Endometrial microvascular endothelial cells (primary cell): ENCODE data around the gene GRIK1. TPM values are rescaled to one million over a fixed set of nuclear protein-coding genes. Genes with fewer than 3 reads are reported as not detected.

ENCODE experiments used
- in situ Hi-C: cut with HindIII; loops from 2 replicates; pipeline ENCODE4 v1.10.0; 2017; ENCODE audit warnings: low sequenced_read_pairs, low pct_unique_long_range_greater_than_20kb; ENCODE audit errors: inconsistent ontology term
- total RNA-seq: library from RNA; depleted of rRNA; stranded (reverse); fragments of >200 nt; gene quantifications from one replicate; pipeline ENCODE4 v1.2.3, GENCODE V29; 2015; ENCODE audit errors: inconsistent ontology term

The GRIK1 gene
- total RNA-seq, 1 donor from 2014 or later, result not detected

DNA sequence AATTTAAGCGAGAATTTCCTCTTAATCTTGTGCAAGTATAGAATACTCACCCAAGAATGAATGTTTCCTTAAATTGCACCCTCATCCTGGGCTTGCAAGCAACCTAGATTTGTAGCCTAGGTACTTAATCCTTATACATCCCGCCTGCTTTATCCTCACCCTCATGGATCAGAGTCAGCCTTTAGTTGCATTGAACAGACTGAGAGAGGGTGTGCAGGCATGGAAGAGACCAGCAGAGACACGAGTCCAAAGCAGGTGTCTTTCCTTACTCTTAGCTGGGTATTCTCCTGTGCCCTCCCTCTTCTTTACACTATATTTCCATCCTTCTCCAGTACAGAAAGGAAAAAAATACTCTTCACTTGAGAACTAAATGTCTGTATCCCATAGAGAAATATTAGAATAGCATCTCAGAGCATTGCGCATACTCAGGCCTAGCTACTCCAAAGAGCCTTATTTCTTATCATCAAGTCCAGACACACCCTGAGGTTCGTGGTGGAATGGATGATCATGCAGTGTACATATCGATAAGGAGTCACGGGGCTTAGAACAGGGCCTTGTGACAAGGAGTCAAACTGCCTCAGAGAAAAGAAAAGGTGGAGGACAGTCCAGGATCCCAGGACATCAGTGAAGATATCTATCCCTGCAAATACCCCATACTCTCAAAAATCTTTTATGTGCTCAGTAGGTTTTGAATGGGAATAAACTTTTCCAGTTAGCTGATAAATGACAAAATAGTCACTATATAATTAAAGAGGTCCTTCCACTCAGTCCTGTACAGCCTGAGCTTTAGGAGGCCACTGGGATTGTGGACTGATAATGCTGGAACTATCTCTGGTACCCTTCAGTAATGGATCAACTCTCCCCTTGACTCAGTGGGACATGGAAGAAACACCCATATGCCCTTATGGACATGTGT lies 297.9 kb downstream of the GRIK1 start:
- in situ Hi-C loops, result no loop called here

DNA sequence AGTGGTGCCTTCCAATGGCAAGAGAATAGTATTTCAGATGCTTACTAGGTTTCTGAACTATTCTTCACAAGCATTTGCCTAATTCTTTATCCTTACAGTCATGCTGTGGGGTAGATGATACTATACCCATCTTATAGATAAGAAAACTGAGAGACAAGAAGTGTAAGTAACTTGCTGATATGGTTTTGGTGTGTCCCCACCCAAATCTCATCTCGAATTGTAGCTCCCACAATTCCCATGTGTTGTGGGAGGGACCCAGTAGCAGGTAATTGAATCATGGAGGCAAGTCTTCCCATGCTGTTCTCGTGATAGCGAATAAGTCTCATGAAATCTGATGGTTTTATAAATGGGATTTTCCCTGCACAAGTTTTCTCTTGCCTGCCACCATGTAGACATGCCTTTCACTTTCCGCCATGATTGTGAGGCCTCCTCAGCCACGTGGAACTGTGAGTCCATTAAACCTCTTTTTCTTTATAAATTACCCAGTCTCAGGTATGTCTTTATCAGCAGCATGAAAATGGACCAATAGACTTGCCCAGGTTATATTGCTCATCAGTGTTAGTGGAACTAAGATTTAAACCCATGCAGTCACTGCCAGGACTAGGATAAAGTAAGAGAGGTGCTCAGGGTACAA lies 298.7 kb downstream of the GRIK1 start:
- in situ Hi-C loops, result no loop called here

DNA sequence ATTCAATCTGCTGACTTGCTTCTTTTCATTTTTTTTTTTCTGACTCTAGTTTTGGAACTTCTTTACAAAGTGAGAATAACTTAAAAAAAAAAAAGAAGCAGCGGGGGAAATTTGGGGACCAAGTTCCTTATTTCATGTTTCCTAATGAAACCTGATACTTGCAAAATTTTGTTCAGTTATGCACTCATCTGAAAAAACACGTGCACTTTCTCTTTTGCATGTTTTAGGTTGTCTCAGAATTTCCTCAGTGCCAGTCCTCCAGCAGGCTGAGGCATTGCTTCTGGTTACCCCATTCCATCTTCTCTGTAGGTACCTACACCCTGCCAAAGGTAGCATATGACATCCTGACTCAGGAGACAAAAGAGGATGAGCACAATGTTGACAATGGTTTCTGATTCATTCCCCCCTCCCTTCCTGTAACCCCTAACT lies 299.7 kb downstream of the GRIK1 start:
- in situ Hi-C loops, result no loop called here

DNA sequence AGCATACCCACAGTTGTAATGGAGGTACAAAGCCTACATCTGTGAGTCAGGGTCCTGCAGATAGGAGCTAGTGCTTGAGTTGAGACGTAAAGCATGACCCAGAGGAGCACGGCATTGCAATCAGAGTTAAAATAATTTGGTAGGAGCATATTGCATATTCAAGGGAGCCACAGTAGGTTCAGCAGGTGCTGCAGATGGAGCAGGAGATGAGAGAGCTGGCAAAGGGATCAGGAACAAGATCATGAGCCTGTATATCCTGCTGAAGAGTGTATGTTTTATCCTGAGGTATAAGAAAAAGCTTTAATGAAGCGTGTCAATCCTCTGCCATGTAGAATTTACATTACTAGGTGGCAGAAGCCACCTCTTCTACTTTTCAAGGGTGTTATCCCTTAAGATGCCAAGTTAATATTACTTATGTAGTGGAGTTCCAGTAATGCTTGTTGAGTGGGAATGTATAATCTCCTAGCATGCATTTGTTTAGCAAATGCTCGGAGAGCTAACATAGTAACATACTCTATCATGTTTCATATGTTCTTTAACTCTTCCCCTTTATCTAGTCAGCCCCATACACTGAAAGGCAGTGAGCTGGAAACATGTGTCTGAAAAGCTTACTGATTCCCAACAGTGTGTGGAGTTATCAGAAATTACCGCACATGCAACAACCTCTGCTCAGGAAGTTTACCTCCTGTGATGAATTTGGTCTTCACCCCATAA lies 300.3 kb downstream of the GRIK1 start:
- in situ Hi-C loops, result no loop called here

DNA sequence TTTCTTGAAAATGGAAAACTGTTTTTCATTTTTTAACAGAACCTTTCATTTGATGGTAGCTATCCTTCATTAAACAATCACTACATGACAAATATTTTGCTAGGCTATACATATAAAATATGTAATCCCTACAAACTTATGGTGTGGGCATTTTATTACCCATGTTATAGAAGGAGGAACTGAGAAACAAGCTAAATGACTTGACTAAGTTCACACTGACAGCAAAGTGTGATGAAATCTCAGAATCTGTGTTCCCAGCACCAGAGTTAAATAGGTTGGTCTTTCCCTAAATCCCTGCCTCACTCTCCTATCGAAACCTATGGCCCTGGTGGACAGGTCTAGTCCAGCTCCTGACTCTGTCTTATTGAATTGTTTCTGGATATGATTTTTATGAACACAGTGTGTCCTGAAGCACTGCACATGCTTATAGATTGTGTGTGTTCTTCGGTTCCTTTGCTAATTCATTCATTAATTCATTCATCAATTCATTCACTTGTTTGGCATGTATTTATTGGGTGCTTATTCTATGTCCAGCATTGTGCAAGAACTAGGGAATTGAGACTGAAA lies 301.0 kb downstream of the GRIK1 start:
- in situ Hi-C loops, result no loop called here

DNA sequence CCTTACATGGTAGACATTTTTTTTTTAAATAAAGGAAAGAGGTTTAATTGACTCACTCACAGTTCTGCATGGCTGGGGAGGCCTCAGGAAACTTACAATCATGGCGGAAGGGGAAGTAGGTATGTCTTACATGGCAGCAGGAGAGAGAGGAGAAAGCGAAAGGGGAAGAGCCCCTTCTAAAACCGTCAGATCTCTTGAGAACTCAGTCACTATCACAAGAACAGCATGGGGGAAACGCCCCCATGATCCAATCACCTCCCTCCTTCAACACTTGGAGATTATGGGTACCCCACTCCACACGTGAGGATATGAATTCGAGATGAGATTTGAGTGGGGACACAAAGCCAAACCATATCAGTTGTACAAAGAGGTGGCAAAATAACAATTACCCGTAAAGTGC lies 301.7 kb downstream of the GRIK1 start:
- in situ Hi-C loops, result no loop called here

DNA sequence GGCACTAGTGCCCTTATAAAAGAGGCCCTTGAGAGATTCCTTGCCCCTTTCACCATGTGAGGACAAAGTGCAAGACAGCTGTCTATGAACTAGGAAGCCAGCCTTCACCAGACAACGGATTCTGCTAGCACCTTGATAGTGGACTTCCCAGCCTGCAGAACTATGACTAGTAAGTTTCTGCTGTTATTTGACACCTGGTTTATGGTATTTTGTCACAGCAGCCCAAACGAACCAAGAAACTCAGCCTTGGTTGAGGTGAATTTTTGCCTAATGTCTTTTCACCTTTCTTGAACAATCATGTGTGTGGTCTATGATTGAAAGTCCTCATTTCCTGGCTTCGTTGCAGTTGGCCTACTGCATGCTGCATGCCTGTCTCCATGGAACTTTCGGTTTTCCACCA lies 302.2 kb downstream of the GRIK1 start:
- in situ Hi-C loops, result no loop called here

DNA sequence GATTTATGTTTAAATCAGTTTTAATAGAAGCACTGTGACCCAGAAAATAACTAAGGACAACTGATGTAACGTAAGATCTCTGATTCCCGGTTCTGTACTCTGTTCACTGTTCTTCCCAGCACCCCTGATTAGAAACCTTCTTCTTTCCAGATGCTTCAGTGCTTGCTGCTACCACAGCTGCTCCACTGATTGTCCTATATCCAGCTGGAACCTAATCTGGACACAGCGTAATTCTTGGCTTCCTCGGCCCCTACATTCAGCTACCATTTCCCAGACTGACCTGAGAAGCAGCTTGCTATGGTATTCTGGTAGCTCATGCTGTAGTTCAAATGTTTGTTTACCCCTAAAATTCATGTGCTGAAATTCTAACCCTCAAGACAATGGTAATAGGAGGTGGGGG lies 302.7 kb downstream of the GRIK1 start:
- in situ Hi-C loops, result no loop called here

DNA sequence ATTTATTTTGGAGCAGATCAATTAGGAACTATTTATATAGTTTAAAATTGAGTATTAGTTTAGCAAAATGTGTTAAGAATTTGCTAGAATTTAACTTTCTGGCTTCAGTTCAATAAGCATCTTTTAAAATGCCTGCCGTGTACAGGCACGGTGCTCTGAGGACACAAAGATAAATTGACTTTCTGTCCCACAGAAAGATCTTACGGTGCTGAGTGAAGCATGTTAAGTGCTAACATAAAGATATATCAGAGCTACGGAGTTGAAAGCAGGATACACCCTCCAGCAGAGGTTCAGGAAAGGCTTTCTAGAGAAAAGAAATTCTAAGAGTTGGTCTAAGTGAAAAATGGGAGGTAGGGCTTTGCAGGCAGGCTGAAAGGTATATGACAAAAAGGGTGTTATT lies 305.4 kb downstream of the GRIK1 start:
- in situ Hi-C loops, result no loop called here

DNA sequence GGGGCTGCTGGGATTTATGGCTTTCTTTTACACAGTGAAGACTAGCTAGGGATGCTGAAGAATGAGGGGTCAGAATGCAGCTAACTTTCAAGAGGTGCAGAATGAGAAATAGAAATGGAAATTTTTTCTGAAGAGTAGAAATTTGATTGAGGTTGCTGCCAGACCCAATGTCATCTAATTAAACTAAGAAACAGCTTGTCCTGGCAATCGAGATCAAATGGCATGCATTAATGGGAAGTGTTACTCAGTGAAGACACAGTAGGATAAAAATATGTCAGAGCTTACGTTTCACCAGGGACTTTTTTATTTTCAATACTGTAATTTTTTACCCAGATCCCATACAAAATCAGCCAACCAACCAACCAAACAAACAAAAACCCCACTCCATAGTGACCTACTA lies 306.0 kb downstream of the GRIK1 start:
- in situ Hi-C loops, result no loop called here

DNA sequence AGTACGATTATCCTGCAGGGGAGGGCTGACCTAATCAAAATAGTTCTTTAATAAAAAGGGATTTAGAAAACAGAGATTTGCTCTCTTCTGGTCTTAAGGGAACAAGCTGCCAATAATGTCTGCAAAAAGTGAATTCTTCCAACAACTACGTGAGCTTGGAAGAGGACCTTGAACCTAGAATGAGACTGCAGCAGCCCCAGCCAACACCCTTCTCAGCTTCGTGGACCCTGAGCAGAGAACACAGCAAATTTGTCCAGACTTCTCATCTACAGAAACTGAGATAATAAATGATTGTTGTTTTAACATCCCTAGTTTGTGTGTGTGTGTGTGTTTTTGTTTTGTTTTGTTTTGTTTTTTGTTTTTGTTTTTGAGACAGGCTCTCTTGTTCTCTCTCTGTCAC lies 309.4 kb downstream of the GRIK1 start:
- in situ Hi-C loops, result no loop called here

DNA sequence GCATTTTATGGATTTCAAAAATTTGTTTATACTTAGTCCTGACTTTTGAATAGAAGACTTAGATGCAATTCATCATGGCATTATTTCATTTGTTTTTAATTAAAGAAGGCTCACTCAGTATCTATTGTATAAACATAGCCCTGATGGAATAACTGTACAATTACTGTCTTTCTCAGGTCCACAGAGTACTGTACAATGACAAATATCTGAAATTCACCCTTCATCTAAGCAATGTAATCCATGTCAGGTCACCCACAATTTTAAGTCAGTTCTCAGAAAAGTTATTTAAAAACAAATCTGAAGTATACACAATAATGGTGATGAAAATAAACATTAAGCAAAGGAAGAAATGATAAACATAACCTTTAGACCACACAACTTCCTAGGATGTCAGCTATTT lies 311.9 kb downstream of the GRIK1 start:
- in situ Hi-C loops, result no loop called here

DNA sequence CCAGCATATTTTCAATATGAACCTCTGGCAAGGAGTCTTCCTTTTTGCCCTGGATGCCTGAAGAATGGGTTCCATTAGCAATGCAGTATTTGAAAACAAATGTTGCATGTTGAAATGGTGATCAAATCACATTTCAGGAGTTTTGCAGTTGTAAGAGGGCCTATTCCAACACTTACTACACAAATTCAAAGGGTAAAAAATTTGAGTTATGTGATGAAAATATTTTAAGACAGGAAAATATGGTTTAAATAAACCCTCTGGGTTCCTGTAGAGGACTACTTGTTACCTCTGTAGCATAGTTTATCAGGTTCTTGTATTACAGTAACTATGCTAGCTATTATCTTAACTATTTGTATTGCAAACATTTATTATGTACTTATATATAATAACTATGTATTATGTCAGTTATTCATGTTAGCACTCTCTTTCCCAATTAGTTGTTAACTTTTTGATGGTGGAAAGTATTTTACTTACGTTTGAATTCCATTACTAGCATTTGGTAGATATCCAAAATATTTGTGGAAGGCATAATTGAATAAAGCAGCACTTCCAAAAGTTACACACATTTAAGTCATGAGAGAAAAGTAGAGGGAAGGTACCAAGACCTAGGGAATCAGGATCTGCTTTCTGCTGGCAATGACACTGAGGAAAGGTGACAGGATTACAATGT lies 312.9 kb downstream of the GRIK1 start:
- in situ Hi-C loops, result no loop called here

DNA sequence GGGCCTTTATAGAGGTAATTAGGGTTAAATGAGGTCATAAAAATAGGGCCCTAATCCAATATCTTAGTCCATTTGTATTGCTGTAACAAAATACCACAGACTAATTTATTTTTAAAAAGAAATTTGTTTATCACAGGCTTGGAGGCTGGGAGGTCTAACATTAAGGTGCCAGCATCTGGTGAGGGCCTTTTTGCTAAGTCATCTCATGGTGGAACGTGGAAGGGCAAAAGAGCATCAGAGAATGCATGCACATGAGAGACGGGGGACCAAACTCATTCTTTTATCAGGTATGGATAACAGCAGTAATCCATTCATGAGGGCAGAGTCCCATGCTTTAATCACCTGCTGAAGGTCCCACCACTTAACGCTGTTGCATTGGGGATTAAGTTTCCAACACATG lies 313.8 kb downstream of the GRIK1 start:
- in situ Hi-C loops, result no loop called here

DNA sequence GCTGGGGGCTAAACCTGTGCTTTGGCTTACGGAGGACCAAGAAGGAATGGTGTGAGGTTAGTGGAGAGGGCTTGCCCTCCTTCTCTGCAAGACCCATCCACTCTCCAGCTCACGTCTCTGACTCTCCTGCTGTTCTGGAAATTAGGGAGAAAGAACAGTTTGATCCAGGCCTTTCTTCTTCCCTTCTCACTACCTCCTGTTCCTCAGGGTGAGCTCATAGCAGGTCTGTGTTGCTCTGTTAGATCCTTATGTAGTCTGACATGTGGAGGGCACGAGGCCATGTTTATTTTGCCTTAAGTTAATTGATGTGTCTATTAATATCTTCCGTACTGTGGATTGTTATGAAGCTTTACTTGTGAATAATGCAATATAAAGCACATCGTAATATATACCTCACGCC lies 315.0 kb downstream of the GRIK1 start:
- in situ Hi-C loops, result no loop called here

DNA sequence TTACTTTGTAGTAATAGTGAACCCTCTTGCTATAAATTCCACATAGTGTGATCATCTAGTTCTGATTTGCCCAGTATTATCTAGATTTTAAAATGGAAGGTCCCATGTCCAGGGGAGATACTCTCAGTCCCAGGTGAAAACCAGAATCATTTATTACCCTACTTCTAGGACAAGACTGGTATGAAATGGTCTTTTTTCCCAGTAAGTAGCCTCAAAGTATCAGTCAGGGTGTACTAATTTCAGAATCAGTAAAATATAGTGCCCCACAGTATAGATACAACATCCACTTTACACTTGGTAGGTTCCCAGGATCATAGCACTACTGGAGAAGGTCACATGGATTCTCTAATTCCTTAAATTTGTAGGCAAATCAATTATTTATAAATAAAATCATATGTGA lies 318.3 kb downstream of the GRIK1 start:
- in situ Hi-C loops, result no loop called here

DNA sequence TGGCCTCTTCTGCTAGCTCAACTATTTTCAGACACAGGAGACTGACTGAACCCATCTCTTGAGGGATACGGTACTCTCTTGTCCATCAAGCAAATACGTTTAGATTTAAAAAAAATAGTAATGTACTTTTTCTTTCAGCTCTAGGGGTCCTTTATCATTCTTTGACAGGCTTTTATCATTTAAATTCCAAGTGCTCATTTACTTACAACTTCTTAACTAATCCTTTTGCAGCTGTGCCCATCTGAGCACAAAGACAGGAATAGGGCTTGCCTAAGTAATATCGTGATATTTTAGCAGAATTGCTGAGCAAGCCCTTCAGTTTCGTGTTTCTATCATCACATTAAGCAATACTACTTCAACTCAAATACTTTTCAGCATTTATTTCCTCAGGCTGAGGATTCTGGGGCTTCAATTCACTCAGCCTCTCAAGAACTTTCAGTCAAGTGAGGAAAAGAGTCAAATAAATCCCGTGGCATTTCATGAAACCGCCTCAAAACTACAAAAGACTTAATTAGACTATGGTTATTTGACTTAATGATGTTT lies 323.5 kb downstream of the GRIK1 start:
- in situ Hi-C loops, result no loop called here

DNA sequence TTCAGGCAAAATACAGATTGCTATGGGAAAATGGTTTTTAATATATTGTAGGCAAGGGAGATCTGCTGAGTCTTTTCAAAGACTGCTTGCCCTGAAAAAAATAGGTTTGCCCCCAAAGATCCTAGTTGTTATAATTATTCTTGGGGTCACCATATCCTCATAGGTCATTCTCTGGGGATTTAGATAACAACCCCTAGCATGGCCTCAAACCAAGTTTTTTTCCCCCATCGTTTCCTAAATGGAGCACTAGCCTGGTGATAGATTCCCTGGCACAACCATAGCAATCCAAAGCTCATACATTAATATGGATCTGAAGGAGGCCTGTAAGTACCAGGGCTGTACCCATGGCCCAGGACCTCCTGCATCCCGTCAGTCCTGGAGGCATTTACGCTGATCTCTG lies 325.9 kb downstream of the GRIK1 start:
- in situ Hi-C loops, result no loop called here

DNA sequence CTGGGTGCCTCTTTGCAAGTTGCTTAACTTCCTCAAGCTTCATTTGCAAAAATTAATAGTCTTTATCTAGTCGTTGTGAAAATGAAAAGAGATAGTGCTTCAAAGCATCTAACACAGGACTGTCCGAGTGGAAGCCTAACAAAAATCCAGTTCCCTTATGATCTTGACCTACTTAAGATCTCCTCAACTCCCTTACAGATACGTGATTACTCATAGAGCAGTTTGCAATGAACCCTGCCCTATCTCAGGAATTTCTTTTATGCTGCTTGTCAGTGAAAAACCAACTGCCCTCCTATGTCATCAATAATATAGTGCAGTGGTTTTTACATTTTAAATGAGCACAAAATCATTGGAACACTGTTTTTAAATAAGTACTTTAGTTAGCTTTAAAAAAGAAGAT lies 326.8 kb downstream of the GRIK1 start:
- in situ Hi-C loops, result no loop called here
